ENCODE measurements around the gene LRRC30.

Gene LRRC30

DNA sequence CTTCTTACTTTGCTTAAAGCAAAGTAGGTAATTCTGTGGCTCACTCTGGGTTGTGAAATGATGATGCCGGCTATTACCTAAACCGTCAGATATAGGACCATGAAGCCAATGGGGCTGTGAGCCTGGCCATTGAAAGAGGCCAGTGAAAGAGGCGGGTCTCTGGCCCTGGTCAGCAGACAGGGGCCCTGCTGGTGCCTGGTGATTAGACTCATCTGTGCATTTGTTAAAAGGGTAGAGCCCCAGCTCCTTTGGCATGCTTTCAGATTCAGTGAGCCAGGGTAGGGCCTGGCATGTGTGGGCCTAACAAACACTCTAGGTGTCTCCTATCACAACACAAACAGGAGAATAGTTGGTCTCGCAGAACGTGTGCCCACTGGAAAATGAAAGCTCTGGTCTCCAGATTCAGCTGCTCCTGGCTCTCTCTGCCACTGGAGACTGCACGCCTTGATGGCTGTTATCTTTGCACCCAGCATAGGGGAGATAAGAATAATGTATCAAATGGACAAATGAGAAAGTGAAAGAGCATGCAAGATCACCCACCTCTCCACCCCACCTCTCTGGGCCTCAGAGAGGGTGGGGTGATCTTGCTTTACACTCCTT, 6.9 kb downstream of the LRRC30 start:
- Histone ChIP-seq H3K9ac (ENCODE audit: low read length) (no peak overlapping the region), H3K36me3 (ENCODE audit: insufficient read depth, low read length) (no peaks in the 10 kb centered on the region), H4K20me1 (ENCODE audit: insufficient read depth, low read length) (no peaks in the 10 kb centered on the region), H3K9me3 (ENCODE audit: low read length) (no peaks in the 10 kb centered on the region), H3K27me3 (ENCODE audit: insufficient read depth, low read length) (no peaks in the 10 kb centered on the region), H3K4me1 (ENCODE audit: insufficient read depth, low read length, severe bottlenecking) (no peaks in the 10 kb centered on the region), H3K79me2 (ENCODE audit: insufficient read depth, low read length) (no peaks in the 10 kb centered on the region), H3F3A (ENCODE audit: insufficient read depth, low read length) (no peaks in the 10 kb centered on the region), H3K4me3 (ENCODE audit: low read depth, low read length, poor library complexity, severe bottlenecking) (no peak overlapping the region), H3K27ac (ENCODE audit: low read depth, low read length, poor library complexity, severe bottlenecking) (no peak overlapping the region), H3K4me2 (ENCODE audit: low read length) (no peak overlapping the region), H3K9me2 (ENCODE audit: low read depth, low read length) (no peaks in the 10 kb centered on the region), H2AFZ (ENCODE audit: low read length) (no peak overlapping the region)
- TF ChIP-seq EZH2 (IDR thresholded peaks at IDR 0.05; ENCODE audit: borderline replicate concordance, low read length) (no peak), CTCF (IDR thresholded peaks at IDR 0.05; ENCODE audit: low read length) (no peak)

DNA sequence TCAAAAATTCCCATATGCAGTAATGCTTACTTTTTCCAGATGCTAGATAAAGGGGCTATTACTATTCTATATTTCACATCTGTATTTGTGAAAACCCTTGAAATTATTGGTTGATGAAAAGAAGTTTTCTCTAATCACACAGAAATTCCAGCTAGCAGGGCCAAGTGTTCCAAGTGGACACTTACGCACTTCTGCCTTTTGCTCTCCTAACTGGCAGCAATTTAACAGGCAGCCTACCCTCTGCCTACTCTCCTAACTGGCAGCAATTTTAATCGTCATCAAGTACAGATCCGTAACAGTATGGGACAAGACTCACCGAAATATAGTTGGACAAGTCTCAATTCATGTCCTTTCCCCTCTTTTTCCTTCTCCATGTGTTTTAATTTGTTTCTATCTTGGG, 12.0 kb downstream of the LRRC30 start:
- Histone ChIP-seq H3K36me3 (ENCODE audit: insufficient read depth, low read length) (no peaks in the 10 kb centered on the region), H3F3A (ENCODE audit: insufficient read depth, low read length) (no peaks in the 10 kb centered on the region), H3K9me2 (ENCODE audit: low read depth, low read length) (no peaks in the 10 kb centered on the region), H3K9ac (ENCODE audit: low read length) (no peak overlapping the region), H4K20me1 (ENCODE audit: insufficient read depth, low read length) (no peaks in the 10 kb centered on the region), H3K9me3 (ENCODE audit: low read length) (no peaks in the 10 kb centered on the region), H3K4me3 (ENCODE audit: low read depth, low read length, poor library complexity, severe bottlenecking) (no peak overlapping the region), H2AFZ (ENCODE audit: low read length) (no peak overlapping the region), H3K4me1 (ENCODE audit: insufficient read depth, low read length, severe bottlenecking) (no peaks in the 10 kb centered on the region), H3K79me2 (ENCODE audit: insufficient read depth, low read length) (no peaks in the 10 kb centered on the region), H3K4me2 (ENCODE audit: low read length) (no peak overlapping the region), H3K27ac (ENCODE audit: low read depth, low read length, poor library complexity, severe bottlenecking) (no peak overlapping the region), H3K27me3 (ENCODE audit: insufficient read depth, low read length) (no peaks in the 10 kb centered on the region)
- TF ChIP-seq EZH2 (IDR thresholded peaks at IDR 0.05; ENCODE audit: borderline replicate concordance, low read length): no peak

DNA sequence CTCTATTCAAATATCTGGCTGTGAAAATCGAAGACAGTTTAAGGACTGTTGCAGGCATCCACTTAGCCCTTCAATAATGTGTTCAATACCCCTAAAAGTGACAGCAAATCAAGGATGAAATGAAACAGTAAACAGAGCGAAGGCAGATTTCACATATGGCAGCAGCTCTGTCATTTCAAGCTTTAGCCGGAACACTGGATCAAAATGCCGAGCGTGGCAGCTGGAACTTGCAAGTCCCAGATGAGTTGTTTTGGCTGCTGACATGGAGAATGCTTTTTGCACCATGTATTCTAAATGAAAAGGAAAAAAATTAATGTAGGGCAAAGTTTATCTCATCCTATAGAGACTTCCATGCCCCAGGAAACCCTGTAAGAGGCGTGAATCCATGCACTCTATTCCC, 18.0 kb downstream of the LRRC30 start:
- Histone ChIP-seq H3K4me1 (ENCODE audit: insufficient read depth, low read length, severe bottlenecking) (no peaks in the 10 kb centered on the region), H3K9ac (ENCODE audit: low read length) (no peak overlapping the region), H3F3A (ENCODE audit: insufficient read depth, low read length) (no peaks in the 10 kb centered on the region), H3K27me3 (ENCODE audit: insufficient read depth, low read length) (no peaks in the 10 kb centered on the region), H3K27ac (ENCODE audit: low read depth, low read length, poor library complexity, severe bottlenecking) (no peak overlapping the region), H4K20me1 (ENCODE audit: insufficient read depth, low read length) (no peaks in the 10 kb centered on the region), H3K4me3 (ENCODE audit: low read depth, low read length, poor library complexity, severe bottlenecking) (no peak overlapping the region), H3K79me2 (ENCODE audit: insufficient read depth, low read length) (no peaks in the 10 kb centered on the region), H3K9me3 (ENCODE audit: low read length) (no peaks in the 10 kb centered on the region), H3K9me2 (ENCODE audit: low read depth, low read length) (no peaks in the 10 kb centered on the region), H3K36me3 (ENCODE audit: insufficient read depth, low read length) (no peaks in the 10 kb centered on the region), H2AFZ (ENCODE audit: low read length) (no peak overlapping the region), H3K4me2 (ENCODE audit: low read length) (no peak overlapping the region)
- TF ChIP-seq EZH2 (IDR thresholded peaks at IDR 0.05; ENCODE audit: borderline replicate concordance, low read length) (no peak), CTCF (IDR thresholded peaks at IDR 0.05; ENCODE audit: low read length) (no peak)

DNA sequence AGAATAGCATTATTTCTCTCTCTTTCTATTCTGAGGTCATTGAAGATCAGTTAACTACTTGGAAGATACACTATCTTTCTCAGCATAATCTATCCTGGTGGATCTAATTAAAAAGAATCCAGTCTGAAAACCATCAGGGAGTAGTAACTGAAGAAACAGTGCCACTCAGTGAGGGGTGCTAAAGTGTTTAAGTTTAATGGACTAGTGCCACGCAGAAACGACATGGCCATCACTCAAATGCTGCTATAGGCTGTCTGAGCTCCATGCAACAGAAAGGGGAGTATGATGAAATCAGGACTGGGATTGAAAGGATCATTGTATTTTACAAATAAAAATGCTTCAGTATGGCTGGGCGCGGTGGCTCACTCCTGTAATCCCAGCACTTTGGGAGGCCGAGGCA, 23.3 kb downstream of the LRRC30 start:
- Histone ChIP-seq H3K27me3 (ENCODE audit: insufficient read depth, low read length) (no peaks in the 10 kb centered on the region; the same call in 1 of the 2 replicates), H4K20me1 (ENCODE audit: insufficient read depth, low read length) (no peaks in the 10 kb centered on the region)
- TF ChIP-seq EZH2 (IDR thresholded peaks at IDR 0.05; ENCODE audit: borderline replicate concordance, low read length) (no peak), CTCF (IDR thresholded peaks at IDR 0.05; ENCODE audit: low read length) (no peak)

More for the DNA sequence above, 23.3 kb downstream of the LRRC30 start:
- Histone ChIP-seq H3K9me3 (ENCODE audit: low read length) (no peaks in the 10 kb centered on the region), H3K4me1 (ENCODE audit: insufficient read depth, low read length, severe bottlenecking) (no peaks in the 10 kb centered on the region), H3K79me2 (ENCODE audit: insufficient read depth, low read length) (no peaks in the 10 kb centered on the region), H3K4me3 (ENCODE audit: low read depth, low read length, poor library complexity, severe bottlenecking) (no peak overlapping the region), H3F3A (ENCODE audit: insufficient read depth, low read length) (no peaks in the 10 kb centered on the region), H3K27ac (ENCODE audit: low read depth, low read length, poor library complexity, severe bottlenecking) (no peak overlapping the region), H3K4me2 (ENCODE audit: low read length) (no peak overlapping the region), H3K9ac (ENCODE audit: low read length) (no peak overlapping the region), H2AFZ (ENCODE audit: low read length) (no peak overlapping the region), H3K36me3 (ENCODE audit: insufficient read depth, low read length) (no peaks in the 10 kb centered on the region), H3K9me2 (ENCODE audit: low read depth, low read length) (no peaks in the 10 kb centered on the region)

All from OCI-LY1 (cell line).